ENCODE data around the gene ARSI.

DNA sequence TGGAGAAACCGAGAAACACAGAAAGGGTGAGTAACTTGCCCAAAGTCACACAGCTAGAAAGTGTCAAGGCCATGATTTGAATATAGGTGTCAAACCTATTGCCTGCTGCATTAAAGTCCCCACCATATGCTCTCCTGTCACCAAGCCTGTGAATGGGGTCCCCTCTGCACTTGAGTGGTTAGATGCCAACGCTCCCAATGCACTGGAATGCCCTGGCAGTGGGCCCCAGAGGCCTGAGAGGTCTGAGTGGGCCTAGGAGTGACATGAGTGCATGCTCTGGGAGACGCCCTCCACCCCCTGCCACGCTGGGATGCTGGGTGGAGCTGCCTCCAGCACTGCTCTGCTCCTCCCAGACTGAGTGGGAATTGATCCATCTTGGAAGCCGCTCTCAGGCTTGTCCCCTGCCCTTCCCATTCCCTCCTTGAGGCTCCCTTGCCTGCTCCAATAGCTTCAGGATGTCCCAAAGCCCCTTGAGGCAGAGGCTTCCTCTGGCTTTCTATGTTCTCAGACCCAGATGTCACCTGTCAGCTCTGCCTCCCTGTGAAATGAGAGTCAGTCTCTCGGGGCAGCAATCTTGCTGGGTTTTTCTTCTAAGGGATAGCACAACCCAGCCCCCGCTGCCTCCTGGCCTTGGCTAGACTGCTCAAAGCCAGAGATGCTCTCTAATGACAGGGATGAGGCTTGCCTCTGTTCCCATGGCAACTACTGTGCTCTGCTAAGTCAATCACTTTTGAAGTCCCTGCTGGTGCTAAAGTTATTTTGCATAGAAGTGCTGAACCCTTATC is 6.6 kb upstream of the ARSI start:
- TF ChIP-seq, protein P1, sequence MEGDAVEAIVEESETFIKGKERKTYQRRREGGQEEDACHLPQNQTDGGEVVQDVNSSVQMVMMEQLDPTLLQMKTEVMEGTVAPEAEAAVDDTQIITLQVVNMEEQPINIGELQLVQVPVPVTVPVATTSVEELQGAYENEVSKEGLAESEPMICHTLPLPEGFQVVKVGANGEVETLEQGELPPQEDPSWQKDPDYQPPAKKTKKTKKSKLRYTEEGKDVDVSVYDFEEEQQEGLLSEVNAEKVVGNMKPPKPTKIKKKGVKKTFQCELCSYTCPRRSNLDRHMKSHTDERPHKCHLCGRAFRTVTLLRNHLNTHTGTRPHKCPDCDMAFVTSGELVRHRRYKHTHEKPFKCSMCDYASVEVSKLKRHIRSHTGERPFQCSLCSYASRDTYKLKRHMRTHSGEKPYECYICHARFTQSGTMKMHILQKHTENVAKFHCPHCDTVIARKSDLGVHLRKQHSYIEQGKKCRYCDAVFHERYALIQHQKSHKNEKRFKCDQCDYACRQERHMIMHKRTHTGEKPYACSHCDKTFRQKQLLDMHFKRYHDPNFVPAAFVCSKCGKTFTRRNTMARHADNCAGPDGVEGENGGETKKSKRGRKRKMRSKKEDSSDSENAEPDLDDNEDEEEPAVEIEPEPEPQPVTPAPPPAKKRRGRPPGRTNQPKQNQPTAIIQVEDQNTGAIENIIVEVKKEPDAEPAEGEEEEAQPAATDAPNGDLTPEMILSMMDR (IDR thresholded peaks at IDR 0.05): no peak
- TF ChIP-seq POLR2A (IDR thresholded peaks at IDR 0.05) (no peak), EP300 (IDR thresholded peaks at IDR 0.05) (no peak)

Data from tibial nerve (tissue), 4 donors.